Superior temporal gyrus (tissue), 1 donor: ENCODE data around the gene PHLDB3.
"Not testable (repeated sequence)": the region's sequence is repeated elsewhere in the genome, so short reads cannot be mapped to it uniquely, and the experiment has no call there.

Experiments
- DNase-seq: peaks from one replicate; pipeline ENCODE4 v3.0.0-alpha.2; 2016; ENCODE audit errors: extremely low spot score

The PHLDB3 gene

GRCh38 chr19:43527860-43528622 lies 23.5 kb upstream of the PHLDB3 start:
- no peak for DNase-seq

- DNase-seq: peak; percentile 66
Measured at GRCh38 chr19:43526884-43527859, 22.6 kb upstream of the PHLDB3 start, which contains the start of gene ETHE1. Gene ETHE1 (minus strand): TSS chr19:43527201. CDS start chr19:43527177, 24 bp downstream.

- DNase-seq: no peak
Measured at GRCh38 chr19:43525836-43526771, 21.6 kb upstream of the PHLDB3 start.

- no peak for DNase-seq
Measured at GRCh38 chr19:43524922-43525835, 20.6 kb upstream of the PHLDB3 start.

GRCh38 chr19:43523696-43524095 lies 19.1 kb upstream of the PHLDB3 start:
- not testable (repeated sequence) for DNase-seq

- DNase-seq: no peak
Measured at GRCh38 chr19:43522929-43523328, 18.4 kb upstream of the PHLDB3 start.

GRCh38 chr19:43519436-43520088 lies 15.0 kb upstream of the PHLDB3 start:
- peak; percentile 95 for DNase-seq

GRCh38 chr19:43518051-43518450 lies 13.5 kb upstream of the PHLDB3 start:
- DNase-seq: no peak

GRCh38 chr19:43512399-43512798 lies 7.9 kb upstream of the PHLDB3 start:
- DNase-seq: not testable (repeated sequence)

- DNase-seq: no peak
Measured at GRCh38 chr19:43511324-43511723, 6.8 kb upstream of the PHLDB3 start.

GRCh38 chr19:43510713-43511112 lies 6.2 kb upstream of the PHLDB3 start:
- no peak for DNase-seq

- no peak for DNase-seq
Measured at GRCh38 chr19:43507880-43508279, 3.3 kb upstream of the PHLDB3 start.

- no peak for DNase-seq
Measured at GRCh38 chr19:43506629-43507028, 2.1 kb upstream of the PHLDB3 start.

GRCh38 chr19:43505941-43506340 lies 1.4 kb upstream of the PHLDB3 start:
- no peak for DNase-seq

- no peak for DNase-seq
Measured at GRCh38 chr19:43505186-43505456, 575 bp upstream of the PHLDB3 start.

GRCh38 chr19:43503501-43504425 lies 783 bp downstream of the PHLDB3 start:
- peak; percentile 96 for DNase-seq

- DNase-seq: no peak
Measured at GRCh38 chr19:43502419-43502976, 2.0 kb downstream of the PHLDB3 start.

- DNase-seq: no peak
Measured at GRCh38 chr19:43501661-43502418, 2.7 kb downstream of the PHLDB3 start.
